Fibroblast of mammary gland (primary cell): ENCODE measurements around the gene PNMA5.
A peak's percentile ranks its signal among the peaks of the same experiment; 100 is the strongest.
"Not testable (repeated sequence)": the region's sequence is repeated elsewhere in the genome, so short reads cannot be mapped to it uniquely, and the experiment has no call there.

Experiments used
- DNase-seq: peaks from one replicate; pipeline ENCODE4 v3.0.0-alpha.2; 2010; ENCODE audit warnings: low read depth
- H3K4me3 ChIP-seq: 2 replicates; pipeline ENCODE4 v1.5.1; 2011; ENCODE audit warnings: low read depth, mild to moderate bottlenecking, low read length, moderate library complexity; ENCODE audit not compliant: control insufficient read depth
- TF ChIP-seq, protein P1 (sequence below): conservative IDR thresholded peaks from 2 replicates; pipeline ENCODE4 v1.5.1; 2011; ENCODE audit warnings: low read depth, low read length, inconsistent platforms; ENCODE audit not compliant: control insufficient read depth, insufficient read depth

Gene PNMA5

GRCh38 chrX:153004780-153005179 lies 10.9 kb upstream of the PNMA5 start:
- no peak for DNase-seq
- no peak overlapping the region for H3K4me3 ChIP-seq
- TF ChIP-seq, protein P1, sequence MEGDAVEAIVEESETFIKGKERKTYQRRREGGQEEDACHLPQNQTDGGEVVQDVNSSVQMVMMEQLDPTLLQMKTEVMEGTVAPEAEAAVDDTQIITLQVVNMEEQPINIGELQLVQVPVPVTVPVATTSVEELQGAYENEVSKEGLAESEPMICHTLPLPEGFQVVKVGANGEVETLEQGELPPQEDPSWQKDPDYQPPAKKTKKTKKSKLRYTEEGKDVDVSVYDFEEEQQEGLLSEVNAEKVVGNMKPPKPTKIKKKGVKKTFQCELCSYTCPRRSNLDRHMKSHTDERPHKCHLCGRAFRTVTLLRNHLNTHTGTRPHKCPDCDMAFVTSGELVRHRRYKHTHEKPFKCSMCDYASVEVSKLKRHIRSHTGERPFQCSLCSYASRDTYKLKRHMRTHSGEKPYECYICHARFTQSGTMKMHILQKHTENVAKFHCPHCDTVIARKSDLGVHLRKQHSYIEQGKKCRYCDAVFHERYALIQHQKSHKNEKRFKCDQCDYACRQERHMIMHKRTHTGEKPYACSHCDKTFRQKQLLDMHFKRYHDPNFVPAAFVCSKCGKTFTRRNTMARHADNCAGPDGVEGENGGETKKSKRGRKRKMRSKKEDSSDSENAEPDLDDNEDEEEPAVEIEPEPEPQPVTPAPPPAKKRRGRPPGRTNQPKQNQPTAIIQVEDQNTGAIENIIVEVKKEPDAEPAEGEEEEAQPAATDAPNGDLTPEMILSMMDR: no peak

- no peak for DNase-seq
- H3K4me3 ChIP-seq: no peak overlapping the region
- TF ChIP-seq, protein P1: no peak
Observed at GRCh38 chrX:153003981-153004380, 10.1 kb upstream of the PNMA5 start.

DNA sequence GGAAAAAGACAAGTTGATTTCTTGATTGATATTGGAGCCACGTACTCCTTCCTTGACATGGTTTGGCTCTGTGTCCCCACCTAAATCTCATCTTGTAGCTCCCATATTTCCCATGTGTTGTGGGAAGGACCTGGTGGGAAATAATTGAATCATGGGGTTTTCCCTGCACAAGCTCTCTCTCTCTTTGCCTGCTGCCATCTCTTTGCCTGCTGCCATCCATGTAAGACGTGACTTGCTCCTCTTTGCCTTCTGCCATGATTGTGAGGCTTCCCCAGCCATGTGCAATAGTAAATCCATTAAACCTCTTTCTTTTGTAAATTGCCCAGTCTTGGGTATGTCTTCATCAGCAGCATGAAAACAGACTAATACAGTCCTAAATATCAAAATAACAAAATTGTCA lies 8.3 kb upstream of the PNMA5 start:
- not testable (repeated sequence) for DNase-seq, H3K4me3 ChIP-seq

- DNase-seq: no peak
- TF ChIP-seq, protein P1: no peak
- no peak overlapping the region for H3K4me3 ChIP-seq
Observed at GRCh38 chrX:152997337-152997736, 3.4 kb upstream of the PNMA5 start.

GRCh38 chrX:152992115-152992514 lies 1.8 kb downstream of the PNMA5 start:
- H3K4me3 ChIP-seq: no peak overlapping the region
- DNase-seq: no peak
- TF ChIP-seq, protein P1: no peak

GRCh38 chrX:152991123-152991522 lies 2.8 kb downstream of the PNMA5 start:
- no peak for DNase-seq
- H3K4me3 ChIP-seq: no peak overlapping the region
- TF ChIP-seq, protein P1: no peak

DNA sequence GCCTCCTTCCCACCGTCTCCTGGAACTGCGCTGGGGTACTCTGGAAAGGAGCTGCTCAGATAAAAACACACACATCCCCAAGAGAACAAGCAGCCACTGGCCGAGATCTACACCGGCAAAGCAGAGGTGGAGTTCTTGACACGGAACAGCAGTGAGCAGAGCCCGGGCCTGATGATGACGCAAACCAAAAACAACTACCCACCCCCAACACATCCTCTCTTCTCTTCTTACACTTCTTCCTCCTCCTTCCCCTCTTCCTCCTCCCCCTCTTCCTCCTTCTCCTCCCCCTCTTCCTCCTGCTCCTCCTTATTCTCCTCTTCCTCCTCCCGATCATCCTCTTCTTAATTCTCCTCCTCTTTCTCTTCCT lies 4.6 kb downstream of the PNMA5 start:
- TF ChIP-seq, protein P1: no peak
- DNase-seq: peak; percentile 17
- H3K4me3 ChIP-seq: no peak overlapping the region
